ENCODE measurements around the gene INAFM1.

DNA sequence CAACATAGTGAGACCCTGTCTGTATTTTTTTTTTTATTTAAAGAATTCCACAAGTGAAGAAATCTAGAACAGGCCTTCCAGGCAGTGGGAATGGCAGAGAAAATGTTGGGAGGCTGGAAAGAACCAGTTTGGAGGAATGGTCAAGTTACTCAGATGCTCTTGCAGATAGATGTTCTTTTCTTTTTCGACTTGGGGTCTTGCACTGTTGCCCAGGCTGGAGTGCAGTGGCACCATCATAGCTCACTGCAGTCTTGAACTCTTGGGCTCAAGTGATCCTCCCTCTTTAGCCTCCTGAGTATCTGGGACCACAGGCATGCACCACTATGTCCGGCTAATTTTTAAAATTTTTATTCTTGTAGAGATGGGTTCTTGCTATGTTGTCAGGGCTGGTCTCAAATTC lies 35.6 kb downstream of the INAFM1 start:
- TF ChIP-seq, protein P1, sequence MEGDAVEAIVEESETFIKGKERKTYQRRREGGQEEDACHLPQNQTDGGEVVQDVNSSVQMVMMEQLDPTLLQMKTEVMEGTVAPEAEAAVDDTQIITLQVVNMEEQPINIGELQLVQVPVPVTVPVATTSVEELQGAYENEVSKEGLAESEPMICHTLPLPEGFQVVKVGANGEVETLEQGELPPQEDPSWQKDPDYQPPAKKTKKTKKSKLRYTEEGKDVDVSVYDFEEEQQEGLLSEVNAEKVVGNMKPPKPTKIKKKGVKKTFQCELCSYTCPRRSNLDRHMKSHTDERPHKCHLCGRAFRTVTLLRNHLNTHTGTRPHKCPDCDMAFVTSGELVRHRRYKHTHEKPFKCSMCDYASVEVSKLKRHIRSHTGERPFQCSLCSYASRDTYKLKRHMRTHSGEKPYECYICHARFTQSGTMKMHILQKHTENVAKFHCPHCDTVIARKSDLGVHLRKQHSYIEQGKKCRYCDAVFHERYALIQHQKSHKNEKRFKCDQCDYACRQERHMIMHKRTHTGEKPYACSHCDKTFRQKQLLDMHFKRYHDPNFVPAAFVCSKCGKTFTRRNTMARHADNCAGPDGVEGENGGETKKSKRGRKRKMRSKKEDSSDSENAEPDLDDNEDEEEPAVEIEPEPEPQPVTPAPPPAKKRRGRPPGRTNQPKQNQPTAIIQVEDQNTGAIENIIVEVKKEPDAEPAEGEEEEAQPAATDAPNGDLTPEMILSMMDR (IDR thresholded peaks at IDR 0.05 in 2 of 3, conservative IDR thresholded peaks at IDR 0.05 in 1 of 3; ENCODE audit: insufficient read depth in 2 of 3, low read depth in 1 of 3, low read length in 3 of 3): no peak
- no peak for TF ChIP-seq CREM (IDR thresholded peaks at IDR 0.05; ENCODE audit: low read depth)
- TF ChIP-seq ETV6 (IDR thresholded peaks at IDR 0.05; ENCODE audit: borderline replicate concordance in 1 of 2, low read depth in 2 of 2, low read length in 1 of 2): no peak
- TF ChIP-seq ETV6 (CRISPR knock-in tag; IDR thresholded peaks at IDR 0.05; ENCODE audit: borderline replicate concordance): no peak
- TF ChIP-seq MED1 (CRISPR knock-in tag; IDR thresholded peaks at IDR 0.05; ENCODE audit: borderline replicate concordance): no peak
- TF ChIP-seq ZEB2 (IDR thresholded peaks at IDR 0.05): no peak
- TF ChIP-seq, protein P2, sequence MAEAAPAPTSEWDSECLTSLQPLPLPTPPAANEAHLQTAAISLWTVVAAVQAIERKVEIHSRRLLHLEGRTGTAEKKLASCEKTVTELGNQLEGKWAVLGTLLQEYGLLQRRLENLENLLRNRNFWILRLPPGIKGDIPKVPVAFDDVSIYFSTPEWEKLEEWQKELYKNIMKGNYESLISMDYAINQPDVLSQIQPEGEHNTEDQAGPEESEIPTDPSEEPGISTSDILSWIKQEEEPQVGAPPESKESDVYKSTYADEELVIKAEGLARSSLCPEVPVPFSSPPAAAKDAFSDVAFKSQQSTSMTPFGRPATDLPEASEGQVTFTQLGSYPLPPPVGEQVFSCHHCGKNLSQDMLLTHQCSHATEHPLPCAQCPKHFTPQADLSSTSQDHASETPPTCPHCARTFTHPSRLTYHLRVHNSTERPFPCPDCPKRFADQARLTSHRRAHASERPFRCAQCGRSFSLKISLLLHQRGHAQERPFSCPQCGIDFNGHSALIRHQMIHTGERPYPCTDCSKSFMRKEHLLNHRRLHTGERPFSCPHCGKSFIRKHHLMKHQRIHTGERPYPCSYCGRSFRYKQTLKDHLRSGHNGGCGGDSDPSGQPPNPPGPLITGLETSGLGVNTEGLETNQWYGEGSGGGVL (CRISPR knock-in tag; IDR thresholded peaks at IDR 0.05): no peak
- TF ChIP-seq, protein P3, sequence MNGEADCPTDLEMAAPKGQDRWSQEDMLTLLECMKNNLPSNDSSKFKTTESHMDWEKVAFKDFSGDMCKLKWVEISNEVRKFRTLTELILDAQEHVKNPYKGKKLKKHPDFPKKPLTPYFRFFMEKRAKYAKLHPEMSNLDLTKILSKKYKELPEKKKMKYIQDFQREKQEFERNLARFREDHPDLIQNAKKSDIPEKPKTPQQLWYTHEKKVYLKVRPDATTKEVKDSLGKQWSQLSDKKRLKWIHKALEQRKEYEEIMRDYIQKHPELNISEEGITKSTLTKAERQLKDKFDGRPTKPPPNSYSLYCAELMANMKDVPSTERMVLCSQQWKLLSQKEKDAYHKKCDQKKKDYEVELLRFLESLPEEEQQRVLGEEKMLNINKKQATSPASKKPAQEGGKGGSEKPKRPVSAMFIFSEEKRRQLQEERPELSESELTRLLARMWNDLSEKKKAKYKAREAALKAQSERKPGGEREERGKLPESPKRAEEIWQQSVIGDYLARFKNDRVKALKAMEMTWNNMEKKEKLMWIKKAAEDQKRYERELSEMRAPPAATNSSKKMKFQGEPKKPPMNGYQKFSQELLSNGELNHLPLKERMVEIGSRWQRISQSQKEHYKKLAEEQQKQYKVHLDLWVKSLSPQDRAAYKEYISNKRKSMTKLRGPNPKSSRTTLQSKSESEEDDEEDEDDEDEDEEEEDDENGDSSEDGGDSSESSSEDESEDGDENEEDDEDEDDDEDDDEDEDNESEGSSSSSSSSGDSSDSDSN (IDR thresholded peaks at IDR 0.05; ENCODE audit: borderline replicate concordance in 1 of 2, low read depth in 2 of 2, low read length in 2 of 2): no peak
- TF ChIP-seq NFYB (IDR thresholded peaks at IDR 0.05; ENCODE audit: extremely low read depth, insufficient read length): no peak
- no peak for TF ChIP-seq GATAD2A (IDR thresholded peaks at IDR 0.05)
- TF ChIP-seq EP300 (IDR thresholded peaks at IDR 0.05; ENCODE audit: low read length): no peak
- TF ChIP-seq ELF4 (CRISPR knock-in tag; IDR thresholded peaks at IDR 0.05): no peak
- no peak for TF ChIP-seq TRIM28 (IDR thresholded peaks at IDR 0.05)

Data from K562 (cell line).